SK-N-SH treated with all-trans-retinoic acid at 6 μM for 48 hours (cell line): ENCODE data around the gene BMP6.

Experiments used
- ATAC-seq: fragments of 200-7000 bp; cut with Tn5 transposase; 3 replicates; pipeline ENCODE4 v1.9.1; 2020; ENCODE audit warnings: mild to moderate bottlenecking, moderate library complexity
- ARNTL ChIP-seq: fragments of 450-650 bp; formaldehyde crosslinking; IDR thresholded peaks from 2 replicates; pipeline ENCODE4 v1.5.0; 2020; ENCODE audit warnings: low read depth, mild to moderate bottlenecking, moderate library complexity, borderline replicate concordance
- BACH2 ChIP-seq: fragments of 250-450 bp; sonication (Bioruptor Pico); IDR thresholded peaks from 2 replicates; pipeline ENCODE4 v1.9.0; 2021; ENCODE audit warnings: mild to moderate bottlenecking, borderline replicate concordance
- CSDC2 ChIP-seq: fragments of 250-450 bp; sonication (Bioruptor Pico); IDR thresholded peaks from 2 replicates; pipeline ENCODE4 v1.5.0; 2020; ENCODE audit warnings: mild to moderate bottlenecking, moderate library complexity
- ESRRG ChIP-seq: fragments of 250-450 bp; sonication (Bioruptor Pico); IDR thresholded peaks from 2 replicates; pipeline ENCODE4 v1.6.1; 2021; ENCODE audit warnings: mild to moderate bottlenecking
- ISL1 ChIP-seq: fragments of 250-450 bp; sonication (Bioruptor Pico); IDR thresholded peaks from 2 replicates; pipeline ENCODE4 v2.1.2; 2022; ENCODE audit warnings: mild to moderate bottlenecking, moderate library complexity
- OSR1 ChIP-seq: fragments of 250-450 bp; sonication (Bioruptor Pico); IDR thresholded peaks from 2 replicates; pipeline ENCODE4 v1.8.0; 2022; ENCODE audit warnings: moderate library complexity, mild to moderate bottlenecking, inconsistent platforms
- PPARA ChIP-seq: fragments of 250-450 bp; sonication (Bioruptor Pico); IDR thresholded peaks from 2 replicates; pipeline ENCODE4 v1.5.0; 2020; ENCODE audit warnings: mild to moderate bottlenecking, borderline replicate concordance
- RARB ChIP-seq: fragments of 250-450 bp; sonication (Bioruptor Pico); IDR thresholded peaks from 2 replicates; pipeline ENCODE4 v1.8.0; 2021; ENCODE audit warnings: mild to moderate bottlenecking, moderate library complexity
- SNAI2 ChIP-seq: fragments of 250-450 bp; sonication (Bioruptor Pico); IDR thresholded peaks from 2 replicates; pipeline ENCODE4 v1.5.0; 2020; ENCODE audit warnings: mild to moderate bottlenecking, moderate library complexity
- TCF4 ChIP-seq: fragments of 250-450 bp; sonication (Bioruptor Pico); IDR thresholded peaks from 2 replicates; pipeline ENCODE4 v1.8.0; 2021; ENCODE audit warnings: mild to moderate bottlenecking, moderate library complexity, borderline replicate concordance
- TOX ChIP-seq: fragments of 250-450 bp; sonication (Bioruptor Pico); IDR thresholded peaks from 2 replicates; pipeline ENCODE4 v1.8.0; 2021; ENCODE audit warnings: mild to moderate bottlenecking, moderate library complexity, borderline replicate concordance
- ZC3H10 ChIP-seq: fragments of 250-450 bp; sonication (Bioruptor Pico); IDR thresholded peaks from 2 replicates; pipeline ENCODE4 v1.5.1; 2021; ENCODE audit warnings: mild to moderate bottlenecking, moderate library complexity
- ZFP3 ChIP-seq: fragments of 250-450 bp; sonication (Bioruptor Pico); IDR thresholded peaks from 2 replicates; pipeline ENCODE4 v1.5.0; 2020; ENCODE audit warnings: mild to moderate bottlenecking, moderate library complexity
- ZFP30 ChIP-seq: fragments of 450-650 bp; formaldehyde crosslinking; IDR thresholded peaks from 2 replicates; pipeline ENCODE4 v1.5.0; 2022; ENCODE audit warnings: mild to moderate bottlenecking, moderate library complexity
- ZNF70 ChIP-seq: fragments of 450-650 bp; formaldehyde crosslinking; IDR thresholded peaks from 2 replicates; pipeline ENCODE4 v1.5.0; 2020; ENCODE audit warnings: mild to moderate bottlenecking, moderate library complexity
- ZNF8 ChIP-seq: fragments of 450-650 bp; formaldehyde crosslinking; IDR thresholded peaks from 2 replicates; pipeline ENCODE4 v1.5.0; 2020; ENCODE audit warnings: mild to moderate bottlenecking, moderate library complexity
- TF ChIP-seq, protein P1 (sequence below): fragments of 250-450 bp; sonication (Bioruptor Pico); IDR thresholded peaks from 2 replicates; pipeline ENCODE4 v1.5.1; 2020; ENCODE audit warnings: low read depth, mild to moderate bottlenecking, moderate library complexity
- TF ChIP-seq, protein P2 (sequence below): fragments of 250-450 bp; sonication (Bioruptor Pico); IDR thresholded peaks from 2 replicates; pipeline ENCODE4 v1.5.1; 2021; ENCODE audit warnings: mild to moderate bottlenecking, moderate library complexity
- TF ChIP-seq, protein P3 (sequence below): fragments of 250-450 bp; sonication (Bioruptor Pico); IDR thresholded peaks from 2 replicates; pipeline ENCODE4 v1.5.0; 2020; ENCODE audit warnings: mild to moderate bottlenecking, moderate library complexity
- TF ChIP-seq, protein P4 (sequence below): fragments of 250-450 bp; sonication (Bioruptor Pico); IDR thresholded peaks from 2 replicates; pipeline ENCODE4 v1.8.0; 2020; ENCODE audit warnings: mild to moderate bottlenecking, moderate library complexity, borderline replicate concordance
- TF ChIP-seq, protein P5 (sequence below): fragments of 250-450 bp; sonication (Bioruptor Pico); IDR thresholded peaks from 2 replicates; pipeline ENCODE4 v1.8.0; 2021; ENCODE audit warnings: low read depth, mild to moderate bottlenecking, moderate library complexity, borderline replicate concordance

Gene BMP6

DNA sequence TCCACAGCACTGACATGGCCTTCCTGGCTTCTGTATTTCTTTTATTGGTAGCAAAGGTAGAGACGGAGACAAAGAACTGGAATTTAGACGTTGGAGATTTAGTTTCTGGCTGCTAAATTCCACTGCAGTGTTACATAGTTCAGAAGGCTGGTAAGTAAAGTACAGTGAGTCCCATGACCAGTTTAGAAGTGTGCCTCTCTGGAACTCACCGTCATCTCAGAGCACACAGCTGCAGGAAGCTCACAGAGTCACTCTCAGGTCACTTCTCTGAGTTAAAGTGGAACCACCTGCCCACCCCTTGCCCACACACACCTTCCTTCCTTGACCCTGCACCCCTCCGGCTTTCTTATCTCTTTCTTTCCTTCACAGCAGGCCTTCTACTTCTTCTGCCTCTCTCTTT is 19.6 kb upstream of the BMP6 start:
- TF ChIP-seq, protein P1, sequence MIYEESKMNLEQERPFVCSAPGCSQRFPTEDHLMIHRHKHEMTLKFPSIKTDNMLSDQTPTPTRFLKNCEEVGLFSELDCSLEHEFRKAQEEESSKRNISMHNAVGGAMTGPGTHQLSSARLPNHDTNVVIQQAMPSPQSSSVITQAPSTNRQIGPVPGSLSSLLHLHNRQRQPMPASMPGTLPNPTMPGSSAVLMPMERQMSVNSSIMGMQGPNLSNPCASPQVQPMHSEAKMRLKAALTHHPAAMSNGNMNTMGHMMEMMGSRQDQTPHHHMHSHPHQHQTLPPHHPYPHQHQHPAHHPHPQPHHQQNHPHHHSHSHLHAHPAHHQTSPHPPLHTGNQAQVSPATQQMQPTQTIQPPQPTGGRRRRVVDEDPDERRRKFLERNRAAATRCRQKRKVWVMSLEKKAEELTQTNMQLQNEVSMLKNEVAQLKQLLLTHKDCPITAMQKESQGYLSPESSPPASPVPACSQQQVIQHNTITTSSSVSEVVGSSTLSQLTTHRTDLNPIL (CRISPR knock-in tag), result no peak
- TF ChIP-seq, protein P2, sequence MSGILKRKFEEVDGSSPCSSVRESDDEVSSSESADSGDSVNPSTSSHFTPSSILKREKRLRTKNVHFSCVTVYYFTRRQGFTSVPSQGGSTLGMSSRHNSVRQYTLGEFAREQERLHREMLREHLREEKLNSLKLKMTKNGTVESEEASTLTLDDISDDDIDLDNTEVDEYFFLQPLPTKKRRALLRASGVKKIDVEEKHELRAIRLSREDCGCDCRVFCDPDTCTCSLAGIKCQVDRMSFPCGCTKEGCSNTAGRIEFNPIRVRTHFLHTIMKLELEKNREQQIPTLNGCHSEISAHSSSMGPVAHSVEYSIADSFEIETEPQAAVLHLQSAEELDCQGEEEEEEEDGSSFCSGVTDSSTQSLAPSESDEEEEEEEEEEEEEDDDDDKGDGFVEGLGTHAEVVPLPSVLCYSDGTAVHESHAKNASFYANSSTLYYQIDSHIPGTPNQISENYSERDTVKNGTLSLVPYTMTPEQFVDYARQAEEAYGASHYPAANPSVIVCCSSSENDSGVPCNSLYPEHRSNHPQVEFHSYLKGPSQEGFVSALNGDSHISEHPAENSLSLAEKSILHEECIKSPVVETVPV, result no peak
- TF ChIP-seq CSDC2 (CRISPR knock-in tag) (no peak), ZNF70 (CRISPR knock-in tag) (no peak), ZC3H10 (CRISPR knock-in tag) (no peak)
- no peak for ATAC-seq

DNA sequence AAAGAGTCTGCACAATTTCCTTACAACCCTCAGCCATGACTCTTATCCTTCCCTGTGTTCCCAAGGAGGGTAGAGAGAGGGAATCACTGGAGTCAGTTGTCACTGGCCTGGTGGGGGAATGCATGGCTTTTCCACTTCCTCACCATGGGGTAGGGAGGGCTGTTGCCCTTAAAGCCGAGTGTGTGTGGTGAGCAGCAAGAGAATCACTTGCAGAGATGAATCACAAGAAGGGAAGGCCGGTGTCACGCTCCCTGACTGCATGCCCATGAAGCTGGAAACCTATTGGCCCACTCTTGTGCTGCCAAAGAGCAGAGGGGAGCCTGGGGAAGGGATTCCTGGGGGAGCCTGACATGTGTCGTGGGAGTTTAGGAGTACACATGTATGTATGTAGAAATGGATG is 18.1 kb upstream of the BMP6 start:
- ATAC-seq, result no peak
- TF ChIP-seq SNAI2 (CRISPR knock-in tag) (no peak), ISL1 (CRISPR knock-in tag) (no peak), ZNF8 (CRISPR knock-in tag) (no peak), TCF4 (CRISPR knock-in tag) (no peak), ESRRG (no peak), PPARA (CRISPR knock-in tag) (no peak), TOX (CRISPR knock-in tag) (no peak)
- TF ChIP-seq, protein P2, result no peak
- TF ChIP-seq, protein P3, sequence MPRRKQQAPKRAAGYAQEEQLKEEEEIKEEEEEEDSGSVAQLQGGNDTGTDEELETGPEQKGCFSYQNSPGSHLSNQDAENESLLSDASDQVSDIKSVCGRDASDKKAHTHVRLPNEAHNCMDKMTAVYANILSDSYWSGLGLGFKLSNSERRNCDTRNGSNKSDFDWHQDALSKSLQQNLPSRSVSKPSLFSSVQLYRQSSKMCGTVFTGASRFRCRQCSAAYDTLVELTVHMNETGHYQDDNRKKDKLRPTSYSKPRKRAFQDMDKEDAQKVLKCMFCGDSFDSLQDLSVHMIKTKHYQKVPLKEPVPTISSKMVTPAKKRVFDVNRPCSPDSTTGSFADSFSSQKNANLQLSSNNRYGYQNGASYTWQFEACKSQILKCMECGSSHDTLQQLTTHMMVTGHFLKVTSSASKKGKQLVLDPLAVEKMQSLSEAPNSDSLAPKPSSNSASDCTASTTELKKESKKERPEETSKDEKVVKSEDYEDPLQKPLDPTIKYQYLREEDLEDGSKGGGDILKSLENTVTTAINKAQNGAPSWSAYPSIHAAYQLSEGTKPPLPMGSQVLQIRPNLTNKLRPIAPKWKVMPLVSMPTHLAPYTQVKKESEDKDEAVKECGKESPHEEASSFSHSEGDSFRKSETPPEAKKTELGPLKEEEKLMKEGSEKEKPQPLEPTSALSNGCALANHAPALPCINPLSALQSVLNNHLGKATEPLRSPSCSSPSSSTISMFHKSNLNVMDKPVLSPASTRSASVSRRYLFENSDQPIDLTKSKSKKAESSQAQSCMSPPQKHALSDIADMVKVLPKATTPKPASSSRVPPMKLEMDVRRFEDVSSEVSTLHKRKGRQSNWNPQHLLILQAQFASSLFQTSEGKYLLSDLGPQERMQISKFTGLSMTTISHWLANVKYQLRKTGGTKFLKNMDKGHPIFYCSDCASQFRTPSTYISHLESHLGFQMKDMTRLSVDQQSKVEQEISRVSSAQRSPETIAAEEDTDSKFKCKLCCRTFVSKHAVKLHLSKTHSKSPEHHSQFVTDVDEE, result no peak
- TF ChIP-seq, all 23 proteins: peak for 0

DNA sequence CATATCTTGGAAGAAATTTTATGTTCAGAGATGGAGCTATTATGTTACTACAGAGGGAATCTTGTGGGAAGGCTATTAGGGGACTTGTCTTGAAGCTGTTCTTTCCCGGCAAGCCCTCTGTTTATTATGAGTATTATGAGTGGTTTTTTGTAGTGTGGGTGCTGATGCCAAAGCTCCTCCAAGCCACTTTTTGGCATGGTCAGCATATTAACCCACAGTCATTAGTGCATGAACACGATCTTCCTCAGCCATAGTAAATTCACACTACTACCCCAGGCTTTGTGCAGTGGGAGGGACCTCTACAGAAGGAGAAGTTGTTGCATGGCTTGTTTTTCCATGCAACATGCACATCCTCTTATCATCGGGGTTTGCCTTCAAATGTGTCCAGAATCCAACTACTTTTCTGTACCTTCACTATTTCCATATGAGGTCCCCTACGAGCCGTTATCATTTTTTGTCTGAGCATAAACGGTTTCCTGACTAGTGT is 6.5 kb upstream of the BMP6 start:
- TF ChIP-seq ZFP3 (no peak), ZFP30 (CRISPR knock-in tag) (no peak), SNAI2 (CRISPR knock-in tag) (no peak), ZNF8 (CRISPR knock-in tag) (no peak), PPARA (CRISPR knock-in tag) (no peak), TCF4 (CRISPR knock-in tag) (no peak), TOX (CRISPR knock-in tag) (no peak), ZNF70 (CRISPR knock-in tag) (no peak), CSDC2 (CRISPR knock-in tag) (no peak), ZC3H10 (CRISPR knock-in tag) (no peak), ARNTL (CRISPR knock-in tag) (no peak), OSR1 (CRISPR knock-in tag) (no peak), BACH2 (CRISPR knock-in tag) (no peak), RARB (CRISPR knock-in tag) (no peak), ISL1 (CRISPR knock-in tag) (no peak), ESRRG (no peak)
- TF ChIP-seq, protein P2, result no peak
- TF ChIP-seq, protein P4, sequence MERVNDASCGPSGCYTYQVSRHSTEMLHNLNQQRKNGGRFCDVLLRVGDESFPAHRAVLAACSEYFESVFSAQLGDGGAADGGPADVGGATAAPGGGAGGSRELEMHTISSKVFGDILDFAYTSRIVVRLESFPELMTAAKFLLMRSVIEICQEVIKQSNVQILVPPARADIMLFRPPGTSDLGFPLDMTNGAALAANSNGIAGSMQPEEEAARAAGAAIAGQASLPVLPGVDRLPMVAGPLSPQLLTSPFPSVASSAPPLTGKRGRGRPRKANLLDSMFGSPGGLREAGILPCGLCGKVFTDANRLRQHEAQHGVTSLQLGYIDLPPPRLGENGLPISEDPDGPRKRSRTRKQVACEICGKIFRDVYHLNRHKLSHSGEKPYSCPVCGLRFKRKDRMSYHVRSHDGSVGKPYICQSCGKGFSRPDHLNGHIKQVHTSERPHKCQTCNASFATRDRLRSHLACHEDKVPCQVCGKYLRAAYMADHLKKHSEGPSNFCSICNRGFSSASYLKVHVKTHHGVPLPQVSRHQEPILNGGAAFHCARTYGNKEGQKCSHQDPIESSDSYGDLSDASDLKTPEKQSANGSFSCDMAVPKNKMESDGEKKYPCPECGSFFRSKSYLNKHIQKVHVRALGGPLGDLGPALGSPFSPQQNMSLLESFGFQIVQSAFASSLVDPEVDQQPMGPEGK (CRISPR knock-in tag), result no peak
- TF ChIP-seq, protein P1 (CRISPR knock-in tag), result no peak
- TF ChIP-seq, protein P5, sequence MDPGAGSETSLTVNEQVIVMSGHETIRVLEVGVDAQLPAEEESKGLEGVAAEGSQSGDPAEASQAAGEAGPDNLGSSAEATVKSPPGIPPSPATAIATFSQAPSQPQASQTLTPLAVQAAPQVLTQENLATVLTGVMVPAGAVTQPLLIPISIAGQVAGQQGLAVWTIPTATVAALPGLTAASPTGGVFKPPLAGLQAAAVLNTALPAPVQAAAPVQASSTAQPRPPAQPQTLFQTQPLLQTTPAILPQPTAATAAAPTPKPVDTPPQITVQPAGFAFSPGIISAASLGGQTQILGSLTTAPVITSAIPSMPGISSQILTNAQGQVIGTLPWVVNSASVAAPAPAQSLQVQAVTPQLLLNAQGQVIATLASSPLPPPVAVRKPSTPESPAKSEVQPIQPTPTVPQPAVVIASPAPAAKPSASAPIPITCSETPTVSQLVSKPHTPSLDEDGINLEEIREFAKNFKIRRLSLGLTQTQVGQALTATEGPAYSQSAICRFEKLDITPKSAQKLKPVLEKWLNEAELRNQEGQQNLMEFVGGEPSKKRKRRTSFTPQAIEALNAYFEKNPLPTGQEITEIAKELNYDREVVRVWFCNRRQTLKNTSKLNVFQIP, result no peak
- no peak for ATAC-seq
